OCI-LY3 (cell line): ENCODE measurements around the gene TNRC18.

Experiments
- H2AFZ ChIP-seq: fragments of 200-600, 300-600 bp; shearing (Covaris generic); 2 replicates; pipeline ENCODE4 v1.6.0; 2014; ENCODE audit warnings: antibody characterized with exemption, low read depth, low read length
- H3K27ac ChIP-seq: fragments of 200-600, 300-600 bp; sonication (generic); 2 replicates; pipeline ENCODE4 v1.5.1; 2014; ENCODE audit warnings: mild to moderate bottlenecking, low read length, moderate library complexity, mixed read lengths
- H3K27me3 ChIP-seq: fragments of 200-600, 300-600 bp; sonication (generic); 2 replicates; pipeline ENCODE4 v1.6.1; 2014; ENCODE audit warnings: low read depth, low read length, mixed read lengths
- H3K36me3 ChIP-seq: fragments of 200-600, 300-600 bp; sonication (generic); replicated peaks from 2 replicates; pipeline ENCODE3; 2014; ENCODE audit warnings: low read depth, low read length, mixed read lengths
- H3K4me1 ChIP-seq: fragments of 300-600, 200-600 bp; sonication (generic); 2 replicates; pipeline ENCODE4 v1.6.1; 2014; ENCODE audit warnings: low read length, mixed read lengths
- H3K4me2 ChIP-seq: fragments of 200-600, 300-600 bp; sonication (generic); 2 replicates; pipeline ENCODE4 v1.6.1; 2014; ENCODE audit warnings: low read length, mixed read lengths
- H3K4me3 ChIP-seq: fragments of 300-600, 200-600 bp; sonication (generic); 2 replicates; pipeline ENCODE4 v1.5.1; 2014; ENCODE audit warnings: antibody characterized with exemption, mild to moderate bottlenecking, low read length, moderate library complexity
- H3K79me2 ChIP-seq: fragments of 300-600, 200-600 bp; shearing (Covaris generic); 2 replicates; pipeline ENCODE4 v1.6.1; 2014; ENCODE audit warnings: mild to moderate bottlenecking, low read length, mixed read lengths
- H3K9ac ChIP-seq: fragments of 300-600, 200-600 bp; shearing (Covaris generic); 2 replicates; pipeline ENCODE4 v1.6.0; 2014; ENCODE audit warnings: mild to moderate bottlenecking, low read length, moderate library complexity
- H3K9me3 ChIP-seq: fragments of 200-600, 300-600 bp; shearing (Covaris generic); 2 replicates; pipeline ENCODE4 v1.6.1; 2014; ENCODE audit warnings: low read length, mixed read lengths; ENCODE audit not compliant: insufficient read depth
- H4K20me1 ChIP-seq: fragments of 200-600, 300-600 bp; sonication (generic); 2 replicates; pipeline ENCODE4 v1.6.1; 2016; ENCODE audit warnings: low read length, mixed read lengths; ENCODE audit not compliant: insufficient read depth
- CTCF ChIP-seq: fragments of 200-600, 300-600 bp; sonication (generic); IDR thresholded peaks from 2 replicates; pipeline ENCODE4 v1.5.1; 2014; ENCODE audit warnings: antibody characterized with exemption, low read length, low read depth
- EZH2phosphoT487 ChIP-seq: fragments of 200-600 bp; shearing (Covaris generic); IDR thresholded peaks from 2 replicates; pipeline ENCODE4 v1.6.1; 2018; ENCODE audit warnings: antibody characterized with exemption, mixed run types, low read depth

TNRC18 gene

GRCh38 chr7:5381071-5381772 lies 42.4 kb downstream of the TNRC18 start:
- H3K36me3 ChIP-seq: no peaks in the 10 kb centered on the region
- no peak overlapping the region for H3K27ac ChIP-seq
- H3K4me1 ChIP-seq: no peaks in the 10 kb centered on the region
- H4K20me1 ChIP-seq: peaks cover 34% of the 10 kb centered on the region
- H3K27me3 ChIP-seq: no peaks in the 10 kb centered on the region
- no peak overlapping the region for H2AFZ ChIP-seq
- H3K4me3 ChIP-seq: no peak overlapping the region
- H3K9ac ChIP-seq: no peak overlapping the region
- peaks cover 36% of the 10 kb centered on the region for H3K79me2 ChIP-seq
- H3K9me3 ChIP-seq: no peaks in the 10 kb centered on the region
- no peak overlapping the region for H3K4me2 ChIP-seq
- TF ChIP-seq EZH2phosphoT487 (no peak), CTCF (no peak)

DNA sequence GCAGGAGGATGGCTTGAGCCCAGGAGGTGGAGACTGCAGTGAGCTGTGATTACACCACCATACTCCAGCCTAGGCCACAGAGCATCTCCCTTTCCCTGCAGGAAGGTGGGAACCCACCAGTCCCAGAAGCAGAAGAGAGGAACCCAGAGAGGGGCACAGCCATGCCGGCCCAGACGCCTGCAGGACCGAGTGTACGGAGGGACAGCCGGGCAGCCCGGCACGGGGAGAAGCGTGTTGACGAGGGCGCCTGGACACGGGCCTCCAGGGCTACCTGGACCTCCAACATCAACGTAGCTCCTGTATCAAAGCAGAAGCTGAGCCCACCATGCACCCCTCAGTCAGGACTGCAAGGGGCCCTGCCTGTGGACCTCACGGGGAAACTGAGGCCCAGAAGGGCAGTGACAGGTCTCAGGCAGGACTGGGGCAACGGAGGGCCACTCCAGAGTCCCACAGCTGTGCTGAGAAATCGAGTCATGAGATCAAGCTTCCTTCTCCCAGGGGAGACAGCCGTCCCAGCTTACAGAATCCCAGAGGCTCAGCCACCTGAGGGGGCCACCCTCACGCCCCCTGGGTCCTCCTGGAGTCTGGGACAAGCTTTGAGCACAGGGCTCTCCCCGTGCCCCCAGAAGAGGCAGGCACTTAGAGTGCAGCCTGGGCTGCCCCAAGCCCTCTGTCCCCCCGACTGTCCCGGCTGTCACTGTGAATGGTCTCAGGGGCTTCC lies 43.1 kb downstream of the TNRC18 start:
- no peak overlapping the region for H3K27ac ChIP-seq
- H2AFZ ChIP-seq: no peak overlapping the region
- H3K27me3 ChIP-seq: no peaks in the 10 kb centered on the region
- H3K36me3 ChIP-seq: no peaks in the 10 kb centered on the region
- no peak overlapping the region for H3K9ac ChIP-seq
- no peak overlapping the region for H3K4me2 ChIP-seq
- no peak overlapping the region for H3K4me3 ChIP-seq
- H3K4me1 ChIP-seq: no peaks in the 10 kb centered on the region
- peaks cover 36% of the 10 kb centered on the region for H3K79me2 ChIP-seq
- TF ChIP-seq CTCF (no peak), EZH2phosphoT487 (no peak)
- no peaks in the 10 kb centered on the region for H3K9me3 ChIP-seq
- H4K20me1 ChIP-seq: peaks cover 34% of the 10 kb centered on the region

GRCh38 chr7:5379546-5379945 lies 44.1 kb downstream of the TNRC18 start:
- Histone ChIP-seq H2AFZ (no peak overlapping the region), H3K4me2 (no peak overlapping the region), H3K27ac (no peak overlapping the region), H3K79me2 (peaks cover 36% of the 10 kb centered on the region), H3K9ac (no peak overlapping the region), H3K27me3 (no peaks in the 10 kb centered on the region), H3K4me3 (no peak overlapping the region), H3K9me3 (no peaks in the 10 kb centered on the region), H3K4me1 (no peaks in the 10 kb centered on the region), H3K36me3 (no peaks in the 10 kb centered on the region), H4K20me1 (peaks cover 32% of the 10 kb centered on the region)
- TF ChIP-seq CTCF (no peak), EZH2phosphoT487 (no peak)

DNA sequence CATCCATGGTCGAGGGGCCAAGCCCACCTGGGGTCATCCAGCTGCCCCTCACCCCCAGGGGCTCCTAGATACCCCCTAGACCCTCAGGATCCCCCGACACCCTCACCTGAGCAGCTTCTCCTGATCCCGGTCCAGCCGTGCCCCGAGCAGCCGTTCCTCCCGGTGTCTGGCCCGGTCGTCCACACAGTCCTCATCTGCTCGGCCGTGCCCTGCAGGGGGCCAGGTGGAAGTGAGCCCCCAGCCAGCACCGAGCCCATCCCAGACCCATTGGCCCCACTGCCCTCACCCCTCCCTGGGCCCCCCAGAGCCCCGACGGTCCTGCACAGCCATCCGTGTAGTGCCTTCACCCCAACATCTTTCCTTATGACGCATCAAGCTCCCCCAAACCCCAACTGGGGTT lies 45.8 kb downstream of the TNRC18 start:
- no peak overlapping the region for H3K9ac ChIP-seq
- no peaks in the 10 kb centered on the region for H3K27me3 ChIP-seq
- no peaks in the 10 kb centered on the region for H3K9me3 ChIP-seq
- H3K4me2 ChIP-seq: no peak overlapping the region
- peaks cover 24% of the 10 kb centered on the region for H4K20me1 ChIP-seq
- H3K4me1 ChIP-seq: no peaks in the 10 kb centered on the region
- no peak overlapping the region for H3K27ac ChIP-seq
- no peaks in the 10 kb centered on the region for H3K36me3 ChIP-seq
- no peak overlapping the region for H2AFZ ChIP-seq
- TF ChIP-seq EZH2phosphoT487: no peak
- no peak for TF ChIP-seq CTCF
- H3K4me3 ChIP-seq: no peak overlapping the region
- peaks cover 27% of the 10 kb centered on the region for H3K79me2 ChIP-seq
